HL-60 (cell line): ENCODE results near the gene KEL.

Source experiments
- DNase-seq, 2 experiments: peaks; one replicate each; pipeline ENCODE4 v3.0.0-alpha.2; 2010 to 2020; ENCODE audit warnings: low read depth in 1 of 2, low spot score in 1 of 2
- H3K27ac ChIP-seq: fragments of 250-450 bp; sonication (Bioruptor Pico); replicated peaks from 2 replicates; pipeline ENCODE4 v1.5.1; 2020; ENCODE audit warnings: mild to moderate bottlenecking, moderate library complexity
- H3K27me3 ChIP-seq: fragments of 250-450 bp; sonication (Bioruptor Pico); 2 replicates; pipeline ENCODE4 v1.5.1; 2021; ENCODE audit warnings: mild to moderate bottlenecking, moderate library complexity; ENCODE audit not compliant: insufficient read depth, poor library complexity, severe bottlenecking
- H3K4me3 ChIP-seq: replicated peaks from 2 replicates; pipeline ENCODE4 v1.5.1; 2011; ENCODE audit warnings: mild to moderate bottlenecking, control low read depth, low read length; ENCODE audit not compliant: insufficient read depth
- CTCF ChIP-seq: IDR thresholded peaks from one replicate; pipeline ENCODE4 v1.5.1; 2011; ENCODE audit warnings: low read length, control low read depth, inconsistent platforms; ENCODE audit not compliant: insufficient read depth
- GABPA ChIP-seq: IDR thresholded peaks from 2 replicates; pipeline ENCODE4 v1.6.1; 2012; ENCODE audit warnings: low read depth
- POLR2AphosphoS5 ChIP-seq: IDR thresholded peaks from 2 replicates; pipeline ENCODE4 v1.6.1; 2012; ENCODE audit warnings: low read depth
- REST ChIP-seq: IDR thresholded peaks from 2 replicates; pipeline ENCODE4 v1.6.1; 2012; ENCODE audit warnings: low read depth; ENCODE audit not compliant: insufficient replicate concordance
- SPI1 ChIP-seq: IDR thresholded peaks from 2 replicates; pipeline ENCODE4 v1.6.1; 2012; ENCODE audit warnings: low read depth, mild to moderate bottlenecking, borderline replicate concordance

KEL gene

DNA sequence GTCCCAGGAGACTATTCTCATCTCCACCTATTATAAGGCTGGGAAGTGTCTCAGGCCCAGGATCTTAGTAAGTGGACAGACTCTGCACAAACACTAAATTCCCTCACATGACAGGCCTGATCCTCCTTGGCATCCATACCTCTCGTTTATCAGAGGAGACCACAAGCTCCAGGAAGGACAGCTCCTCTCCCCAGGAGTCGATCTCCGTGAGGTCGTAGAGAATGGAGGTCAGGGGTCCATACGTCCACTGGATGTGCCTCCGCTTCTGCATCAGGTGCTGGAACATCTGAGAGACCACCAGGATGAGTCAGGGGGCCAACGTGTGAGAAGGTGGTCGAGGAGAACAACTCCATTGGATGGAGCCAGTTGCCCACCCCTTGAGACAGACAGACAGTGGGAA, 34.2 kb downstream of the KEL start:
- TF ChIP-seq REST (no peak), SPI1 (no peak), CTCF (no peak), POLR2AphosphoS5 (no peak), GABPA (no peak)
- Histone ChIP-seq H3K27me3 (no peaks in the 10 kb centered on the region), H3K27ac (peak overlapping the region; percentile 93), H3K4me3 (no peak overlapping the region)
- DNase-seq: no peak

DNA sequence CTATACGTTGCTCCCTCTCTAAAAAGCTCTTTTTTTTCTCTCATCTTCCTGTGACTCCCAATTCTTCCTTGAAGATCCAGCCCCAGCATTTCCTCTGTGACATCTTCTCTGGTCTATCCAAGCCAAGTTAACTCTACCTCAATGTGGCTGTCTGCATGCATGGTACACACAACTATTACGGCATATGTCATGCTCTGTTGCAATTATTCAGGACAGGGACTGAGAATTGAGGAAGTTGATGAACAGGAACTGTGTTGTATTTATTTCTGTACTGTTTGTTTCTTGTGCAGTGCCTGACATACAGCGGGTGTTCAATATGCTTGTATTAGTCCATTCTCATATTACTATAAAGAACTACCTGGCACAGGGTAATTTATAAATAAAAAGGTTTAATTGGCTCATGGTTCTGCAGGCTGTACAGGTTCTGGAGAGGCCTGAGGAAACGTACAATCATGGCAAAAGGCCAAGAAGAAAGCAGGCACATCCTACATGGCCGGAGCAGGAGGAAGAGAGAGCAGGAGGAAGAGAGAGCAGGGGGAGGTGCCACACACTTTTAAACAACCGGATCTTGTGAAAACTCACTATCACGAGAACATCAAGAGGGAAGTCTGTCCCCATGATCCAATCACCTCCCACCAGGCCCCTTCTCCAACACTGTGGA, 34.9 kb downstream of the KEL start:
- DNase-seq: peak; percentile 93 to 95
- H3K27ac ChIP-seq: peak overlapping the region; percentile 93
- H3K27me3 ChIP-seq: no peaks in the 10 kb centered on the region
- H3K4me3 ChIP-seq: no peak overlapping the region
- TF ChIP-seq GABPA (peak; percentile 66), REST (peak; percentile 55), POLR2AphosphoS5 (peak; percentile 89), CTCF (no peak)

- no peak overlapping the region for H3K27ac ChIP-seq
- no peak for TF ChIP-seq GABPA
- TF ChIP-seq REST: no peak
- no peak for TF ChIP-seq CTCF
- TF ChIP-seq SPI1: no peak
- no peak for TF ChIP-seq POLR2AphosphoS5
- H3K4me3 ChIP-seq: no peak overlapping the region
- no peak for DNase-seq
- no peaks in the 10 kb centered on the region for H3K27me3 ChIP-seq
Observed at GRCh38 chr7:142925413-142925812, 36.8 kb downstream of the KEL start.
